Measurements from ENCODE around the gene ACKR3.

ACKR3 gene

GRCh38 chr2:236628981-236629605 lies 59.5 kb downstream of the ACKR3 start:
- DNase-seq (ENCODE audit: low read depth in 2 of 3, low spot score in 1 of 3), result no peak

GRCh38 chr2:236629961-236630872 lies 60.6 kb downstream of the ACKR3 start:
- DNase-seq (ENCODE audit: low read depth in 2 of 3, low spot score in 1 of 3), result no peak

- DNase-seq (ENCODE audit: low read depth in 2 of 3, low spot score in 1 of 3), result no peak
These were observed 61.7 kb downstream of the ACKR3 start for GRCh38 chr2:236631281-236631855.

- no peak for DNase-seq (ENCODE audit: low read depth in 2 of 3, low spot score in 1 of 3)
These were observed 62.2 kb downstream of the ACKR3 start for GRCh38 chr2:236631856-236632291.
